Head of caudate nucleus (tissue), 42 donors: ENCODE measurements around the gene FERMT2.
"Not testable (repeated sequence)": the region's sequence is repeated elsewhere in the genome, so short reads cannot be mapped to it uniquely, and the experiment has no call there.

Experiments used
- DNase-seq, 42 donors: peaks; one replicate each; pipeline versions ENCODE4 v3.0.0 to v3.0.0-alpha.2; 2020 to 2021; ENCODE audit warnings: mixed read lengths in 7 of 42
- intact Hi-C: fragments of 100-400 bp; cut with DNase I; formaldehyde crosslinking; loops from one replicate; pipeline ENCODE4 v1.15.0; 2022

The FERMT2 gene

GRCh38 chr14:52948836-52949235 lies 2.0 kb downstream of the FERMT2 start:
- no peak for DNase-seq
- intact Hi-C loops, result no loop called here

DNA sequence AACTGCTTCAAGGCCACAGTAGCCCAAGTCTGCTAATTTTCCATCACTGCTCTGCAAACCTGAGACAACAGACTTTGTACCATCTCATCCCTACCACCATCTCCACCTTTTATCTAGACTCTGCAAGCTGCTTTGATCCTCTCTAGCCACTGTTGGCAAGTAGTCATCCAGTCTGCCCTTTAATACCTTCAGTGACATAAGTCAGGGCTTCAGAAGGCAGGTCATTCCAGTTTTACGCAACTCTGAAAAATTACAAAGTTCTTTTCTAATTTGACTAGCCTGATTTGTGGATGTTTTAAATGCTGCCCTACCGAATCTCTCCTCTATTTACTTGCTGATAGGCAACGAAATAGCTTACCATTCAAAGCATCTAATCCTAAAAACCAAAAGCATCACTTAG lies 2.8 kb downstream of the FERMT2 start:
- intact Hi-C loops, result no loop called here
- DNase-seq, result no peak

DNA sequence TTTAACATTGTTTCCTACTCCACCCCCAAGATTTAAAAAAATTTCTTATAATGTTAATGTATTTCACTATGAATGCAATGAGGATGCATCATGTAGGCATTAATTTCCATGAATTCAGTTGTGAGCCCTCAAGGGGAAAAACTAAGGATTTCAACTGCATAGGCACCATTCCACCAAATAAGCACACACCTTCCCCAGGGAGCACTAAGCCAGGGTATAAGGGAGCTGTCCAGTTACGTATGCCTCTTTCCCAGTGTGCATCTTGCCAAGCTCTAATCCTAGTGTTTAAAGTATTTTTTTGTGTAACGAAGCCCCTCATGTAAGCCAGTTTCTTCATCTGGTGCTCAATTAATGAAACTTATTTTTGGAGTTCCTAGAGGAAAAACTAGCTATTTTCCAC lies 6.6 kb downstream of the FERMT2 start:
- intact Hi-C loops, result no loop called here
- DNase-seq, result no peak

DNA sequence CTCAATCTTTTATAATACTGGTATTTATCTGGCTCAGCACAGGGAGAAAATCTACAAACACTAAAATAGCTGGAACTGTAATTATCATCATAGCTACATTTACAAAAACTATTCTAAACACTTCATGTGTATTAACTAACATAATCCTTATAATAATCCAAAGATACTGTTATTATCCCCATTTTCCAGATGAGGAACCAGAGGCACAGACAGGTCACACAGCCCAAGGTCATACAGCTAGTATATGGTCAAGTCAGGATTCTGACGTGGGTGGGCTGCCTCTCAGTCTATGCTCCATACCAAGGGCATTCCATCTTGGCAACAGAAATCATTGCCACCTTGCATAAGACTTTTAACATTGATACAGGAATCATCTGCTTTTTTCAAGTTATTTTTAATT lies 11.4 kb downstream of the FERMT2 start:
- no peak for DNase-seq
- intact Hi-C loops, result no loop called here

GRCh38 chr14:52937869-52938268 lies 13.0 kb downstream of the FERMT2 start:
- no peak for DNase-seq
- intact Hi-C loops, result no loop called here

- intact Hi-C loops, result no loop called here
- no peak for DNase-seq
Observed at GRCh38 chr14:52937306-52937705, 13.5 kb downstream of the FERMT2 start.

GRCh38 chr14:52936437-52936836 lies 14.4 kb downstream of the FERMT2 start:
- no peak for DNase-seq
- intact Hi-C loops, result no loop called here

DNA sequence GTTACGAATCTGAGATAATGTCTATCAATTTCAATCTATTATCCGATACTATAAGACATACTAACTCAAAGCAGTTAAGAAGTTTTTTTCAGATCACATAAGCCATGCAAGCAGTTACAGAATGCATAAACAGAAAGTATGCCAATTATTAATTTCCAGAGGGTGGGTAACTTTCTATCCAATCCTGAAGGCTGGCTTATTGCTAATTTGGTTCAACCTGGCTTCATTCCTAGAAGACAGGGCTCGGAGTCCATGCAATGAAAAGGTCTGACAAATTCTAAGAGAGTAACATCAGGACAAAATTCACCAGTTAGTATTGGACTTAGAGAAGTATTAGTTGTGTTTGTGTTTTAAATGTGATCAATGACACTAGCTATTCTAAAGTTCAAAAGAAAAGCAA lies 15.0 kb downstream of the FERMT2 start:
- intact Hi-C loops, result no loop called here
- DNase-seq, result no peak

DNA sequence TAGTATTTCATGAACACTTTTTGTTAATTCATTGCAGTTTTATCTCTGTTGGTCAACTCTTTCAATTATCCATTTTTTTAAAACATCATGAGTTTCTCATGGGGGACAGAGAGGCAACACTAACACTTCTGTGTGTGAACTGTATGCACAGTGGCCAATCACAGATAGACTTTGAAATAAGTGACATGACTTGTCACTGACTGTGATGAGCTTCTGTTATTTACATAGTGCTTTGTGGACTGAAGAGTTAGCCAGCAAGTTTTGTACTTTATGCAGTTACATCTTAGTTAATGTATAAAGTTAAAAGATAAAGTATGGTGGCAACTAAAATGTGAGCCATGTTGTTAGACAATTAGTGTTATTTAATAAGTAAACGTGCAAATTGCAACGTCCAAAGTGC lies 16.1 kb downstream of the FERMT2 start:
- DNase-seq, result no peak
- intact Hi-C loops, result no loop called here

GRCh38 chr14:52929192-52929807 lies 21.6 kb downstream of the FERMT2 start:
- DNase-seq, result no peak
- intact Hi-C loops, result no loop called here

DNA sequence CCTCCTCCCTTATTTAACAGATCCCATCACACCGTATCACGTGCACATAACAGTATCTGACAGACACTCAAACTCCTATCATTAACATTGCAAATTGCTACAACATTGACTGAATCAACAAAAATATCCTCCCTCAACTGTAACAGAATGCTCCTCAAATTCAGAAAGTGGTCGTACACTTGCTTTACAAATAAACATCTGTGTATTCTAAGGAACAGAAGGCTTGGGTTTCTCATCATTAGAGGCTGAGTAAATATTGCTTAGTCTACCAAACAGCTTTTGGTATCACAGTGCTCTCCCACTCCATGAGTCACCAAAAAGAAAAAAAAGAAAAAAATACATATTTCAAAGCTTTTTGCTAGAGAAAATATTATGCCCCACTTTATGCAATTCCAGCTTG lies 23.9 kb downstream of the FERMT2 start:
- DNase-seq, result no peak
- intact Hi-C loops, result no loop called here

DNA sequence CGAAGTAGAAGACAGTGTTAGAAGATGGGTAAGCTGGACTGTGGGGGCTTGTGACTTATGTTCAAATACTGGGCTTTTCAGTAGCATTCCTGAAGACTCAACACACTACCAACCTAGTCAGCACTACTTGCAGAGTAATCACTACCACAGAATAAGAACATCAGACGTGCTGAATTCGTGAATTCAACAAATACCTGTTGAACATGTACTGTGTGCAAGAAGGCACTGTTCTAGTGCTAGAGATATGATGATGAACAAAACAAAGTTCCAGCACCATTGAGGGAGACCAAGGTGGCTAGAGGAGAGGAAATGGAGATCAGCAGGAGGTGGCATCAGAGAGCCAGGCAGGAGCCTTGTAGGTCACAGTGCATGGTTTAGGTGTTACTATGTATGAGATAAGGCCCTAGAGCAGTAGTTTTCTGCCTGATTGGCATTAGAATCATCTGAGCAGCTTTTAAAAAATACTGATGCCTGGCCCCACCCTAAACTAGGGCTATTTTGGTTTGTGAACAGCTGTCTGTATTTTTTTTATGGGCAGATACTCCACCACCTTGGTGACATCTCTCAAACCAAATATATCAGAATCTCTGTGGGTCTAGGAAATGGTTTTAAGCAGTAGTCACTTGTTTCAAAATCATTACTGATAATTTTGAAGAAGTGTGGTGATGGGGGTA lies 26.8 kb downstream of the FERMT2 start:
- DNase-seq, result peak in 2 of 42 donors; percentile 10 to 29
- intact Hi-C loops, result no loop called here

DNA sequence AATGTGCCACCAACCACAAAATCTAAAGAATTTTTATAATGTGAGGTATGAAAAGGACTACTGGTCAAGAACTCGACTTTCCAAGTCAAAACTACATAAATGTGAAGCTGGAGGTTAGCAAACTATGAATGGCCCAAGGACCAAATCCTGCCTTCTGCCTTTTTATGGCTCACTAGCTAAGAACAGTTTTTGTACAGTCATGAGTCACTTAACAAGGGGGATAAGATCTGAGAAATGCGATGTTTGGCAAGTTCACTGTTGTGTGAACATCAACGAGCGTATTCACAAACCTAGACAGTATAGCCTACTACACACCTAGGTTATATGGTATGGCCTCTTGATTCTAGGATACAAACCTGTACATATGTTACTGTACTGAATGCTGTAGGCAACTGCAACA lies 28.2 kb downstream of the FERMT2 start:
- no peak for DNase-seq
- intact Hi-C loops, result no loop called here

GRCh38 chr14:52922059-52922458 lies 28.8 kb downstream of the FERMT2 start:
- intact Hi-C loops, result no loop called here
- no peak for DNase-seq

DNA sequence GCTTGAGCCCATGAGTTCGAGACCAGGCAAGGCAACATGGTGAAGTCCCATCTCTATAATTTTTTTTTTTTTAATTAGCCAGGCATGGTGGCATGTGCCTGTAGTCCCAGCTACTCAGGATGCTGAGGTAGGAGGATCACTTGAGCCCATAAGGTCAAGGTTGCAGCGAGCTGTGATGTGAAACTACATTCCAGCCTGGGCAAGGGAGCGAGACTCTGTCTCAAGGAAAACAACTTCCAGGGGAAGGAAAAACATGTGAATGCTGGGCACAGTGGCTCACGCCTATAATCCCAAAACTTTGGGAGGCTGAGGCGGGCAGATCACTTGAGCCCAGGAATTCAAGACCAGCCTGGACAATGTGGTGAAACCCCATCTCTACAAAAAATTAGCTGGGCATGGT lies 30.4 kb downstream of the FERMT2 start:
- intact Hi-C loops, DNase-seq: not testable (repeated sequence)

DNA sequence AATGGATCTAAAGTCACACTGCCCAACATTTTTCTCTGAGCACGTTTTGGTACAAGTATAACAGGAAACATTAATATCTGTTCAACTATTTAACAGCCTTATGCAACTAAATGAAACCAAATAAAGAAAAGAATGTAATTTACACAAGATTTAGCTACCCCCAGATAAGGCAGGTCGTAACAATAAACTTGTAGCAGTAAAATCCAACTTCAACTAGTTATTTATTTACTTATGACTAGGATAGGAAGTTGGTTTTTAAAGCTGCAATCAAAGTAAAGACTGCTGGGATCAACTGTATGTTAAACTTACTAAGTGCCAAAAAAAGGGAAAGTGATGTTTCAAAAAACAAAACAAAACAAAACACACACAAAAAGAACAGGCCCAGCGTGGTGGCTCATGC lies 30.9 kb downstream of the FERMT2 start:
- no peak for DNase-seq
- intact Hi-C loops, result no loop called here

GRCh38 chr14:52918486-52918885 lies 32.4 kb downstream of the FERMT2 start:
- intact Hi-C loops, result no loop called here
- DNase-seq, result no peak

DNA sequence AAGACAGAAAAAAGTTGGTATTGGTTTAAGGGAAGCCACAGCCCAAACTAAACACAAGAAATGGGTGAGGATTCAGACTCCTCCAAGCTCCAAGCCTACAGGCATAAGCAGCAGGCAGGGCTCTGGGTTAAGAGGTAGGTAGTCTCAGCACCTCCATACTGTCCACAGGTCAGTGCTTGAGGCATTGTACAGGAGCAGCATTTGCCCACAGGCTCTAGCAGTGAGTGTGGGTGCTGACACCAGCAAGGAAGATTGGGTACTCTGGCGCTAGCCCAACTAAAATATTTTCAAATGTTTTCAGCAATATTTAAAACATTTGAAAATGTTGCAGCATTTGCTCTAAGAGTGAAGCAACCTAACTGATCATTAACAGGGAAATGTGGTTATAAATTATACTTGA lies 33.1 kb downstream of the FERMT2 start:
- intact Hi-C loops, result no loop called here
- no peak for DNase-seq

GRCh38 chr14:52914295-52914694 lies 36.6 kb downstream of the FERMT2 start:
- intact Hi-C loops, result no loop called here
- no peak for DNase-seq

GRCh38 chr14:52913271-52913670 lies 37.6 kb downstream of the FERMT2 start:
- no peak for DNase-seq
- intact Hi-C loops, result no loop called here

- no peak for DNase-seq
- intact Hi-C loops, result no loop called here
Observed at GRCh38 chr14:52911904-52912303, 38.9 kb downstream of the FERMT2 start.
